Stimulated activated CD8-positive, alpha-beta memory T cell treated with anti-CD3 and anti-CD28 coated beads, Interleukin-15, amount 100 ng/mL, for 48 hours (primary cell): ENCODE results near the gene SEMA3C.

ENCODE experiments used
- DNase-seq, 2 donors: peaks; one replicate each; pipeline ENCODE4 v3.0.0-alpha.2; 2020; ENCODE audit warnings: low read depth in 2 of 2

The SEMA3C gene

GRCh38 chr7:80885757-80886156 is 33.1 kb downstream of the SEMA3C start:
- no peak for DNase-seq

DNA sequence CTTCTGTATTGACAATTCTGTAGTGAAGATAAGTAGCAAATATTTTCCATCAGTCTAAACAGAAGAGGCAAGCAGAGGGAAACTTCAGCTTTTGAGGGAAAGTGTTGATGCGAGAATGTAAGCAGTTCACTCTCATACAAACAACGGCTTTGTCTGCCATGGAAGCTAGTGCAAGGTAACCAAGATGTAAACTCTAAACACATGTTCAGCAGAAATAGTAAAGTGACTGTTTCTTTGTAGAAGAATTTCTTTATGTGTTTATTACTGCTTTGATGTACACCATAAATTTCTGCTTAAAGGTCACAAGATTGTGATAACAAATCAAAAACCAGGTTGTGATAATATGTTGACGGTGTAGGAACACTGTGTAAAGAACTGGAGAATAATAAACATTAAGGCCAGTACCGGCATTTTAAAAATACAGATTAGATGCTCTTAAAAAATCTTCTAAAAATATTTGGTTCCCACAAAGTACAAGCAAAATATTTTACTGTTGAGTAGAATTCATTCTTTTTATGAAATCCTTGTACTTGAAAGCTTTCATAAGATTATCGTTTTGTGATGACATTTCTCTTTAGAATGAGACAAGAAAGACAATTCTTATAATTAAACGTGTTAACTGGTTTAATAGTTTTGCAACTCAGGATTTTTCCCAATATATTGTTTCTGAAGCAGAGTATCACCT is 34.2 kb downstream of the SEMA3C start:
- DNase-seq: no peak

- no peak for DNase-seq
Measured at GRCh38 chr7:80883154-80884025, 35.5 kb downstream of the SEMA3C start.

GRCh38 chr7:80882213-80882801 is 36.5 kb downstream of the SEMA3C start:
- DNase-seq: no peak

DNA sequence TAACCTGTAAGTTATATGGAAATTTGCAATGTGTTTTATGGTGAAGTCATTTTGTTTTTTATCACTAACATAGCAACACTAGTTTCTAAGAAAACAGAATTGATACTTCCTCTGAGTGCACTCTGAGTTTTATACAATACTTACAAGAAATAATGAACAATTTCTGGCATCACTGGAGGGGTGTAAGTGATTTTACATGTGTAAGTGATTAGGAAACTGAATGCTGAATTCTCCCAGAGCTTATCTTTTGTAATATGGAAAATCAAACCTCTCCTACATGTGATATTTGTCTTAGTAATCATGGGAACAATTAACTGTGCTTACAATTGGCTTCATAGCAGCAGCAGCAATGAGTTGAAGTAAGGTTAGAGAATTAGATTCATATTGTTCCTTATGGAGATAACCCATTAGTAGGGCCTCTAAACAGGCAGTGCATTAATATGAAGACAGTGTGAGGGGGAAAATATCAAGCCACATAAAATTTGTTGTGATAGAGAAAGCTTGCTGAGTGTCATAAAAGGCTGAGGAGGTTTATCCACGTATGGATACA is 37.4 kb downstream of the SEMA3C start:
- no peak for DNase-seq

GRCh38 chr7:80879849-80880248 is 39.0 kb downstream of the SEMA3C start:
- DNase-seq: no peak

GRCh38 chr7:80876894-80877414 is 41.9 kb downstream of the SEMA3C start:
- no peak for DNase-seq

DNA sequence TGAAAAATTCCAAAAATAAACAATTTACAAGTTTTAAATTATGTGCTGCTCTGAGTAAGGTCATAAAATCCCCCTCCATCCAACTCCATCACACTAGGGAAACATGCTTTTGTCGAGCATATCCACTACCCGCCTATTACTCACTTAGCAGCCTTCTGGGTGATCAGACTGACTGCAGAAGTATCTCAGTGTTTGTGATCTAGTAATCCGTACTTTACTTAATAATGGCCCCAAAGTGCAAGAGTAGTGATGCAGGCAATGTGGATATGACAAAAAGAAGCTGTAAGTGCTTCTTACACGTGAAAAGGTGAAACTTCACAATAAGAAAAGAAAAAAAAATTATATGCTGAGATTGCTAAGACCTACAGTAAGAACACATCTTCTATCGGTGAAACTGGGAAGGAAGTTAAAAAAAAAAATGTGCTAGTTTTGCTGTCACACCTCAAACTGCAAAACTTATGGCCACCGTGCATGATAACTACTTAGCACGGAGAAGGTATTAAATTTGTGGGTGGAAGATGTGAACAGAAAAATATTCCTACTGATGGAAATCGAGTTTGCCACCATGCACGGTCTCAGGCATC is 43.2 kb downstream of the SEMA3C start:
- no peak for DNase-seq

DNA sequence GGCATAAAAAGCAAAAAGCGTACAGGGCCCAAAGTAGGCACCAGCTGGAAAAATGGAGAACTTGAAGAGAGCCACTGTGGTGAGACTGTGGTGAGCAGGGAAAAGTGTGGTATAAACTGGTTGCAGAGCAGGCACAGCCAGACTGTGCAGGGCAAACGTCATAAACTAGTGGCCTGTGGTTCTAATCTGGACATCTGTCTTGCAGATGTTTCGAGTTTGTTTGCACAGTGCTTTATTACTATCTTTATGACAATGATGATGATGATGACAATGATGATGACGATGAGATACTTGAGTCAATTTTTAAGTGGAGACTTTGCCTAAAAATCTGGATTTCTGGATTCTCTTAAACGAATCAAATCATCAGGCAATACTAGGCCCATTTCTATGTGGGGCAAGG is 45.7 kb downstream of the SEMA3C start:
- DNase-seq: no peak

DNA sequence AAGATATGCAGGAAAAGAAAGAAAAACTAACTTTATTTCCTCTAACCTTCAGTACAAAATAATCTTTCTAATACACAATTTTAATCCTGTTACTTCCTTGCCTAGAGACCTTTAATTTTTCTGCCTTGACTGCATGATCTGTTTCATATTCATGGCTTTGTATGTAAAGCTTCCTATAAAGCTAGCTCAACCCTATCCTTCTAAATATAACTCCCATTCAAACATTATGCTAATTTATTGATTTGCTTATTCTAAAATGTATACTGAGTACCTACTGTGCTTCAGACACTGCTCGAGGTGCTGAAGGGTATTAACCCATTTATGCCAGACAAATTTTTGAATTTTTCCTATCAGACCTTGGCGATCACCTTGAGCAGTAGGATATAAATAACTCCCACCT is 47.6 kb downstream of the SEMA3C start:
- DNase-seq: no peak

GRCh38 chr7:80870813-80871212 is 48.0 kb downstream of the SEMA3C start:
- DNase-seq: no peak

DNA sequence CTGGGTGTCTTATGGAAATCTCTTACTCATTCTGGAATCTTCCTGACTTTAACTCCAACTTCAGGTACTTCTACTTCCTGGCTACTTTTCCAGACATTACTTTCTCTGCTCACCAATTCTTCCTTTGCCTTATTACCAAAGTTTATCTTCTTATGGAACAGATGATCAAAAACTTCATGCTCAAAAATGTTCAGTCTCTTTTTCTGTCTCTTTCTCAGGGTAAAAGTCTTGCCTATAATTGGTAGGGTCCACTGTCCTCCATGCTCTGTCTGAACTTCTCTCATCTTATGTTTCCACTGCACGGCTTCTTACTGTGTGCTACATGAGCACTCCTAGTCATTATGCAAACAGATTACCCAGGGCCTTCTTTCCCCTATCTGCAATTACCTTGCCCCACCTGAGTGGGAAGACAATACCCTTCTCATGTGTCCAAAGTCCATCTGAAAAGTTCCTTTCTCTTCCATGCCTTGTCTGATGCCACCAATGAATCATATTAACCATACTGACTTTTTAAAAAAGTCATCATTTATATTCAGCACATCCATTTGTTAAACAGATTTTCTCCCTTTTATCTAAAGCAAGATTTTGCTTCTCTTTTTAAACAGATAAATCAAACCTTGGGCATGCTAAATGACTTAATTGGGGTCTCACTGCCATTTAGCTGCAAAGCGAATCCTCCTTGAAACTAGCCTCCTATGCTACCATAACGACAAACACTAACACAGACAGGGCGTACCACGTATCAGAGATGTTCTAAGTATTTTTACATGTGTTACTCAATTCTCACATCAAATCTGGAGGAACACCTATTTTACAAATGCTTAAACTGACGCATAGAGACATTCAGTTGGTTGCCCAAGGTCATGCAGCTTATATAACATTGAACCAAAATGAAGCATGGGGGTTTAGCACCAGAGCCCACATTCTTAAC is 48.8 kb downstream of the SEMA3C start:
- DNase-seq: no peak

DNA sequence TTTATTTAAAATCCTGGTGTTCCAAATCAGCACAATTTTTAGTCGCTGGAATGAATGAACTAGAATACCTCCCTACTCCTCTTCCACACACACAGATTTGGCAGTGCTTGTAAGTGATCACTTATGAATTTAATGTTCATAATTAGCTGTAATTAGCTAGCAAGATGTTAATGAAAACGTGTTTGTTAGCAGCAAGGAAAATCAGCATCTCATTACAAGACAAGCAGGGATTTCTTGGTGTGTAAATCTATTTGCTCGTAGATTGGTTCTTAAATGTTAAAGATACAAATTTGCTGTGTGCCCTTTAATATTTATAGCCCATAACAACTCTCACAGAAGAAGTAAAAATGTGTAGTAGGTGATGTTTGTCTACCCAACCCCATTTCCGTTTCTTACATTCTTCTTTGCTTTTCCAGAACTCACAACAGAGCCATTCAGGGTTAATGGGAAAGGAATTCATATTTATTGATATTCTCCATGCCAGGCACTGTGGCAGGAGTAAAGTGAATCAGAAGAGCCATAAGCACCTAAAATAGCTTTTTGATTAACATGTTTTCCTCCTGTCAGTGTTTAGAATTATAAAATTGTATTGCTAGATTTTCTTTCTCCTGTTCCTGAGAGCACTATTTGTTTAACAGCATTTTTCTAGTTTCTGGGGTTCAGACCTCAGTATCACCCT is 49.6 kb downstream of the SEMA3C start:
- no peak for DNase-seq

DNA sequence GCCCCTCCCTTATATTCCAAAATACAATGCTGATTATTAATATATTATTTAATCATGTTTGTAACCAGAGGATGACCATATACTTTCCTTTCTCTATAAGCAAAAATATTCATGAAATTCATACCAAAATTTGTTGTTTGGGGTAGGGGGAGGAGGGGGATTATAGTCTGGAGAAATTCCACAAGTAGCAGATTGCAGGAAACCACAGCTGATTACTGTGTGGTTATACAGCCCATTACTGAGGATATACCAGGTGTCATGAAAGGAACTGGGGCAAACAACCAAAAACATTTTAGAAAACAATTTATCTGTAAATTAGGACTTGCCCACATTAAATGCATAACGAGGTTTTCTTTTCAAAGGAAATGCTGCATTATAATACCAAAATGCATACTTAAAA is 50.3 kb downstream of the SEMA3C start:
- DNase-seq: no peak

DNA sequence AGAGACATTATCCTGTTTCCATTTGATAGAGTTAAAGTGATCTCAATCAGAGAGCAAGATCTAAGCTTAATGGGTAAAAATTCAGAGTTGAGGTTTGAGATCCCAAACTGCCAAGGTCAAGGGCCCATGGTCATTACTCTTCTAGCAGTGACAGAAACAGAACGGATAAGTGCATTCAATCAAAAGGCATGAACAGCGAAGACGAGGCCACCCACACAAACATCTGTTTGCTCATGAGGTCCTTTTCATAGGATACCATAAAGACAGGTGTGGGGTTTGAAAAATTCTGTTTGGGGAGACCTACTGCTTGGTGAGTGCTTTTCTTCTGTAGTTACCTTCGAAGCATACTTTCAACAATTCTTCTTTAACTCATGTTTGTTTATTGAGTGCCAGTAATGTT is 58.3 kb downstream of the SEMA3C start:
- no peak for DNase-seq

GRCh38 chr7:80859272-80859970 is 59.4 kb downstream of the SEMA3C start:
- DNase-seq: no peak

DNA sequence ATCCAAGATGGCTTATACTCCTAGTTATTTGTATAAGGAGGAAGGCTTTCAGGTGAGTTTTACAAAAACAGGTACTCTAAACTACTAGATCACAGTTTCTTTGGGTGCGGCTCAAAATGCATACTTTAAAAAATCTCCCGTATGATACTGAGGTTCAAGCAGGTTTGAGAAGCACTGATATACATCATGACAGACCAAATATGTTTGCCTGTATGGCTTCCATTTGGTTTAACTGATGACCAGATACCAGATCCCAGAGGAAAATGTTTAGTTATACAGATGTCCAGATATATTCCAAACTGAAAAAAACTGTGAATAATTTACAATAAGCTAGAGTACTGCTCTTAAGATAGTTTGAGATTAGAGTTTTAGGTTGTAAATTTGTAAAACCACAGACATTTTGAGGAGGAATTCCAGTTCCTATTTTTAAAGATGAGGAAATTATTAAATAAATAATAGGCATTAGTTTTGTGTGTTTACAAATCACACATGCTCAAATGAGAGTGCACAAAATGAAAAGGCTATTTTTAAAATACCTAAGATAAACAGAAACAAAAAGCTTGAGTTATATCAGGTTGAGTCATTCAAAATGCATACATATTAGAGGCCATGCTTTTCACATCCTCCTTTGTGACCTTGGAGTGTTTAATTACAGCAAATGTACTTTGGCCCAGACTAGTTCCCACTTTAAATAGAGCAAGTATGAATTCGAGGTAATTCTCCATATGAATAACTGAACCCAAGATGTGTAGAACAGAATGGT is 60.5 kb downstream of the SEMA3C start:
- no peak for DNase-seq

GRCh38 chr7:80856769-80857168 is 62.1 kb downstream of the SEMA3C start:
- no peak for DNase-seq
